ENCODE results near the gene RPL35A.

DNA sequence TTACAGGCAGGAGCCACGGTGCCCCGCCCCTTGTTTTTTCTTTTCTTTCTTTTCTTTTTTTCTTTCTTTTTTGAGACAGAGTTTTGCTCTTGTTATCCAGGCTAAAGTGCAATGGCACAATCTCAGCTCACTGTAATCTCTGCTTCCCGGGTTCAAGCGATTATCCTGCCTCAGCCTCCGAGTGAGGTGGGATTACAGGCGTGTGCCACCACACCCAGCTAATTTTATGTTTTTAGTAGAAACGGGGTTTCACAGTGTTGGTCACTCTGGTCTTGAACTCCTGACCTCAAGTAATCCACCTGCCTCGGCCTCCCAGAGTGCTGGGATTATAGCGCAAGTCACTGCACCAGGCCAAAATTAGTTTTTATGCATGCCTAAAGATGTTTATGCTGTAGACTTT, 2.5 kb downstream of the RPL35A start:
- no peak for TF ChIP-seq EP300 (IDR thresholded peaks at IDR 0.05; ENCODE audit: low read depth)
- TF ChIP-seq, protein P1, sequence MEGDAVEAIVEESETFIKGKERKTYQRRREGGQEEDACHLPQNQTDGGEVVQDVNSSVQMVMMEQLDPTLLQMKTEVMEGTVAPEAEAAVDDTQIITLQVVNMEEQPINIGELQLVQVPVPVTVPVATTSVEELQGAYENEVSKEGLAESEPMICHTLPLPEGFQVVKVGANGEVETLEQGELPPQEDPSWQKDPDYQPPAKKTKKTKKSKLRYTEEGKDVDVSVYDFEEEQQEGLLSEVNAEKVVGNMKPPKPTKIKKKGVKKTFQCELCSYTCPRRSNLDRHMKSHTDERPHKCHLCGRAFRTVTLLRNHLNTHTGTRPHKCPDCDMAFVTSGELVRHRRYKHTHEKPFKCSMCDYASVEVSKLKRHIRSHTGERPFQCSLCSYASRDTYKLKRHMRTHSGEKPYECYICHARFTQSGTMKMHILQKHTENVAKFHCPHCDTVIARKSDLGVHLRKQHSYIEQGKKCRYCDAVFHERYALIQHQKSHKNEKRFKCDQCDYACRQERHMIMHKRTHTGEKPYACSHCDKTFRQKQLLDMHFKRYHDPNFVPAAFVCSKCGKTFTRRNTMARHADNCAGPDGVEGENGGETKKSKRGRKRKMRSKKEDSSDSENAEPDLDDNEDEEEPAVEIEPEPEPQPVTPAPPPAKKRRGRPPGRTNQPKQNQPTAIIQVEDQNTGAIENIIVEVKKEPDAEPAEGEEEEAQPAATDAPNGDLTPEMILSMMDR (IDR thresholded peaks at IDR 0.05), result no peak
- no peak for TF ChIP-seq POLR2A (IDR thresholded peaks at IDR 0.05)
- no peak for TF ChIP-seq POLR2AphosphoS5 (IDR thresholded peaks at IDR 0.05)
